Left colon (tissue), 2 donors: Measurements from ENCODE around the gene RXRA. TPM values are rescaled to one million over a fixed set of nuclear protein-coding genes. Genes with fewer than 3 reads are reported as not detected.
A peak's percentile ranks its signal among the peaks of the same experiment; 100 is the strongest.

Experiments used
- ATAC-seq: fragments of 200-7000 bp; cut with Tn5 transposase; one replicate; pipeline ENCODE4 v1.9.1; 2020; ENCODE audit warnings: mild to moderate bottlenecking, moderate library complexity
- DNase-seq, 2 donors: peaks; one replicate each; pipeline ENCODE4 v3.0.0-alpha.2; 2020
- intact Hi-C, 2 donors: fragments of 100-400 bp; cut with DNase I in 1 of 2; cut with micrococcal nuclease in 1 of 2; formaldehyde crosslinking; loops; one replicate each; pipeline versions ENCODE4 v1.11.2 to v1.14.0; 2022; cut with DNase I, micrococcal nuclease
- total RNA-seq, 2 donors: library from RNA; stranded (reverse); fragmentation: NEBNext Ultra II Directional; extraction: Animal tissue kit (Norgen Biotek cat#: 25700); gene quantifications; one replicate each; pipeline ENCODE4 v1.2.1, GENCODE V29; 2021
- donor health status: DM: no; HTN: no; CAD: no.
- donor health status: DM: yes; HTN: yes; CAD: no.

Gene RXRA
- total RNA-seq, 2 donors from 2014 or later: 68.3 to 88.9 TPM

DNA sequence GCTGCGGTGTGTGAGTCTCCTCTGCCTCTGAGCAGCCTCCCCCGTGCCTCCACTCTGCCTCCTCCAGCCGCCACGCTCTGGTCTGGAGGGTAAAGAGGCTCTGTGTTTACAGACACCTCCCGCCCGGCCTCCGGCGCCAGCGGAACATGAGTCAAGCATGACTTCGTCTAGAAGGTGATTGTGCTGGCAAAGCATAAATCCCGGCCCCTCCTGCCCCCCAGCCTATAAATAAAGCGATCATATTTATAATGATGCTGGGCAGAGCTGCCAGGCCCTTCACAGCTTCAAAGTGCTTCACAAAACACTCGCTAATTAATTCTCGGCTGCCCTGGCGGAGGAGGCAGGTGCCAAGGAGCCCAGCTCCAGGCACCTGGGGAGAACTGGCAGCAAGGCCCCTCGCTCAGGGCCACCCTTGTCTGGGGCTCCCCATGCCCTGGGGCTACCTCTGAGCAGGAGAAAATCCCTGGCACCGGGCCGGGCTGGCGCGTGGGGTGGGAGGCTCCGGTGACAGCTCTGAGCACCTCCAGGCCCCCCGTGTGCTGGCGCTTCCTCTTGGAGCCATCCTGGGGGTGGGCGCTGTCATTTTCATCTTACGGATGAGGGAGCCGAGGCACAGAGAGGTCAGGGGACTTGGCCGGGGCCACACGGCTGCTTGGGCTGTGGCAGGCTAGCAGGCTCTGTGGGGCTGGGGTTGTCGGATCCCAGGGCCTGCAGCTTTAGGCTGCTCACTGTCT is 87.8 kb downstream of the RXRA start:
- no peak for ATAC-seq
- DNase-seq: peak in 1 of 2 donors; percentile 78
- intact Hi-C loops: no loop called here

DNA sequence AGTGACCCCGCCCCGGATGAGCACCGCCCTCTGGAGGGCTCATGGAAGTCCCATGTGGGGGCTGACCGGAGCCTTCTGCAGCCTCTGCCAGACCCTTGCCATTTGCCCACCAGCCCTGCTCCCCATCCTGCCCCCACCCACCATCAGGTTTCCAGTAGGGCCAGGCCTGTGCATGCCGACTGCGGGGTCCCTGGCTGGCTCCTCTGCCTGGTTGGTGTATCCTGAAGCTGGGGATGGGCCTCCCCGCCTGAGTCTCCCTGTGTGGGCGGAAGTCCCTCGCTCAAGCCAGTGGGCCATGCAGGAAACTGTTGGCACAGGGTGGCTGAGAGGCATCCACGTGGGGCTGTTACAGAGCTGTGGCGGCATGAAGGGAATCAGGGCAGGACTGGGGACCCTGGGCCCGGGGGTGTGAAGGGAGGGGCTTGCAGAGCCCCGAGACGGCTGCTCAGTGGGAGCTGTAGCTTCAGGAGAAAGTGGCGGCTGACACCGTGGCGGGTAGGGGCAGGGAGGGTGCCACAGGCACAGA is 88.7 kb downstream of the RXRA start:
- intact Hi-C loops: no loop called here
- DNase-seq (no peak), ATAC-seq (no peak)

DNA sequence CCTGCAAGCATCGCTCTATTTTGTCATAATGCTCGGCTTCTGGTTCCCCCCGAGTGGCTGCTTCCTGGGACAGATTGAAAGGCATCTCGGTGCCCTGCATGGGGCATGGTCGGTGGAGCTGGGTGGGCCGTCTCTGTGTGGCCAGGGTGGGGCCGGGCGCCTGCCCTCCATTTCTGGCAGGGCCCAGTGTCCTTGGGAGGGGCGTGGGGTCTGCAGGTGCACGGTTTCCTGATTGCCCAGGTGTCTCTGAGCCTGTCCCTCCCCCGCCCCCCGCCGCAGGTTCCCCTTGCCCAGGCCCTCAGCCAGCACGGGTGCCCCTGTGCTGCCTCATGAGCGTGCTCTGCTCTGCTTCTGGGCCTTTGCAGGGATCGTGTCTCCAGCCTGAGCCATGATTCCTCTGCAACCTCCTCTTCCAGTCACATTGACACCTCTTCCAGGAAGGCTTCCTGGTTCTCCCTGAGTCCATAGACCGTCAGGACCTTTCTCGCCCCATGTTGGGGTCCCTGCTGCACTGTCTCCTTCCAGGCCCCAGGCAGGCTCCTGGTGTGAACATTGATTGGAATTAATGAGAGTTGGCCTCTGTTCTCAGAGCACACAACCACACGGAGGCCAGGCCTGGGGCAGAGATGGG is 90.2 kb downstream of the RXRA start:
- DNase-seq (no peak), ATAC-seq (no peak)
- intact Hi-C loops: no loop called here

DNA sequence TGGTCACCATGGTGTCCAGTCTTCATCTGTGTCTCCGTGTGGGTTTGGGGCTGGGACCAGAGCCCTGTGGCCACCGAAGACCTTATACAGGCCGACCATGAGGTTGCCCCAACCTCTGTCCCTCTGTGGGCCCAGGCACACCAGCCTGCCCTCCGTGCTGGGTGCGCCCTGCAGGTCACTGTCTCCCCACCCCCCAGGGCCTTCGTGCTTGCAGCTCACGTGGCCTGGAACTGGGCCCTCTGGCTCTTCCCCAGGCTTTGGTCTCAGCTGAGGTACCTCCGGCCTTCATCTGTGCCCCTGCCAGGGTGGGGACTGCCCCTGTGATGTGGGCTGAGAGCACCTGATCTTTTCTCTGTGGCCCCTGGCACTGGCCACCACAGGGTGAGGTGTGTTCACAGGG is 92.1 kb downstream of the RXRA start:
- ATAC-seq (no peak), DNase-seq (no peak)
- intact Hi-C loops: no loop called here

DNA sequence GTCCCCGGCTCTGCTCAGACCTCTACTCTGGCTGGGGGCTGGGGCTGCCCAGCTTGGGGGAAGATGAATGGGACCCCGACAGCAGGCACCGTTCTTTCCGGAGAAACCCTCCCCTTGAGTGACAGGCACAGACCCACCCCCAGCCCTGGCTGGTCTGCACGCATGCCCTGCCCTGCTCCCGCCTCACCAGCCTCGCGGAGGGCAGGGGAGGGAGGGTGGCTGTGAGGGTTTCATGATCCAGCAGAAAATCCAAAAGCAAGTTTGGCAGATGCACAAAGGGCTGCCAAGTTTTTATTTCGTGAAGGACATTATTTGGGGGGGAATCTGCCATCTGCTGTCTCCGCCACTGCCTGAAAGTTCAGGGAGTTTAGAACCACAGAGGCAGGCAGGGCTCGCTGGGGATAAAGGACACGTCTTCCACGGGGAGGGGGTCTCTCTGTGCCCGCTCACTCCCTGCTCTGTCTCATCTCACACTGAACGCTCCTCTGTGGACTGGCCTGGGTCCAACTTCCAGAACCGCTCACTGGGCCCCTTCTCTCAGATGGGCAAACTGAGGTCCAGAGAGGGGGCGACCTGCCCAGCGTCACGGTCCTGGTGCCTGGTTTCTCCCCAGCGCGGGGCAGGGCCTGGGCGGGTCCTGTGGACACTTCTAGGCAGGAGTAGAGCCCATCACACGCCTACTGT is 92.9 kb downstream of the RXRA start:
- intact Hi-C loops: no loop called here
- ATAC-seq (no peak), DNase-seq (no peak)

DNA sequence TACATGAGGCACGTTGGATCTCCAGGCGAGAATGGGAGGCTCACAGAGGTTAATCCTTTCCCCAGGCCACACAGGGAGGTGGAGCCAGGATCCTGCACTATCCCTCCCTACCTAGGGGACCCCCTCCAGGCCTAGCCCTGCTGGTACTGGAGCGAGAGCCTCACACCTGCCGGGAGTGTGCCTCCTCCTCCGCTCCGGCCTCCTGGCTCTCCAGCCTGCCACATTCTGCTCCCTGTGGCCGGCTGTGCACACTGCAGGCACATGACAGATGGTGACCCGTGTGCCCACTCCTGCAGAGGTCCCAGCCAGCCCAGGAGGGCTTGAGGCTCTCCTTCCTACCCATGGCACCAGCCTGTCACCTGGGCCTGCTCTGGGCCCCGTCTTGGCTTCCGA is 93.4 kb downstream of the RXRA start:
- DNase-seq: no peak
- no peak for ATAC-seq
- intact Hi-C loops: no loop called here

DNA sequence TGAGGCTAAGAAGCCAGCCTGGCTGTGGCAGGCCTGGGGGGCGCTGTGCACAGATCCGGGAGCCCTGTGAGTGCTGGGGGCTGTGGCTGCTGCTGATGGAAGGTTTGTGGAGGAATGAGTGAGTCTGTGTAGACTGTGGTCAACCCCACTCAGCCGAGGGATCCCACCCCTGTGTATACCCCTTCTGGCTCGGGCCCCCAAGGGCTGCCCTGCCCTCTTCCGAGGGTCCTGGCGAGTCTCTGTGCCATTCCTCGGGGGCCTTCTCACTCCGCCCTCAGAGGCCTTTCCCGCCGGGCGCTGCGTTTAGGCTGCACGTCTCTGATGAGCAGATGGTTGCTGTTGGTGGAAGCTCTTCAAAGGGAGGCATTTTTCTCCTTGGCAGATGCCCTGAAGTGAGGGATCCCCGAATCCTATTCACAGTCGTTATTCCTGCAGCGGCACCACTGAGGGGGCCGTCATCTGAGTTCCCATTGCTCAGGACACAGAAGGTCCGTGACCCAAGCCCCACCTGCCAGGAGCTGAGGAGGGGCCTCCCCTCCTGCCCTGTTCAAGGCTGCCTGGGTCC is 94.1 kb downstream of the RXRA start:
- intact Hi-C loops: no loop called here
- DNase-seq (no peak), ATAC-seq (no peak)

DNA sequence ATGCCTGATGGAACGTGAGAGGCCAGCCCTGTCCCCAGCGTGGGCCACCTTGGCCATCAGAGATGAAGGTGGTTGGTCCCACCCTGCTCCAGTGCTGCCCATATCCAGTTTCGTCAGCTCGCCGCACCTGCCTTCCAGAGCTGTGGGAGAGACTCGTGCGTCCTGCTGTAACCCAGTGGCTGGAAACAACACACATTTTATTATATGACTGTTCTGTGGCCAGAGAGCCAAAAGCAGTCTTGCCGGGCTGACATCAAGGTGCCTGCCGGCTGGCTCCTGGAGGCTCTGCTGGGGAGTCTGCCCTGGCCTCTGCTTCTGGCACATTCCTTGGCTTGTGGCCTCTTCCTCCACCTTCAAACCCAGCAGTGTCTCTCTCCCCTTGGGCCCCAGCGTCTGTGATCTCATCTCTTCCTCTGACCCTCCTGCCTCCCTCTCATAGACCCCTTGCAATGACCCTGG is 94.7 kb downstream of the RXRA start:
- ATAC-seq (no peak), DNase-seq (no peak)
- intact Hi-C loops: no loop called here

DNA sequence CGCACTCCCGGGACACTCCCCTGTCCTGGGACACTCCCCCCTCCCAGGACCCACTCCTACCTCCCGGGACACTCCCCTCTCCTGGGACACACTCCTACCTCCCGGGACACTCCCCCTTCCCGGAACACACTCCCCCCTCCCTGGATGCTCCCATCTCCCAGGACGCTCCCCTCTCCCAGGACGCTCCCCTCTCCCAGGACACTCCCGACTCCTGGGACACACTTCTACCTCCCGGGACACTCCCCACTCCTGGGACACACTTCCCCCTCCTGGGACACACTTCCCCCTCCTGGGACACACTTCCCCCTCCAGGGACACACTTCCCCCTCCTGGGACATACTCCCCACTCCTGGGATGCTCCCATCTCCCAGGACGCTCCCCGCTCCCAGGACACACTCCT is 95.6 kb downstream of the RXRA start:
- intact Hi-C loops: no loop called here
- ATAC-seq: peak; percentile 35
- DNase-seq: peak in 1 of 2 donors; percentile 81

DNA sequence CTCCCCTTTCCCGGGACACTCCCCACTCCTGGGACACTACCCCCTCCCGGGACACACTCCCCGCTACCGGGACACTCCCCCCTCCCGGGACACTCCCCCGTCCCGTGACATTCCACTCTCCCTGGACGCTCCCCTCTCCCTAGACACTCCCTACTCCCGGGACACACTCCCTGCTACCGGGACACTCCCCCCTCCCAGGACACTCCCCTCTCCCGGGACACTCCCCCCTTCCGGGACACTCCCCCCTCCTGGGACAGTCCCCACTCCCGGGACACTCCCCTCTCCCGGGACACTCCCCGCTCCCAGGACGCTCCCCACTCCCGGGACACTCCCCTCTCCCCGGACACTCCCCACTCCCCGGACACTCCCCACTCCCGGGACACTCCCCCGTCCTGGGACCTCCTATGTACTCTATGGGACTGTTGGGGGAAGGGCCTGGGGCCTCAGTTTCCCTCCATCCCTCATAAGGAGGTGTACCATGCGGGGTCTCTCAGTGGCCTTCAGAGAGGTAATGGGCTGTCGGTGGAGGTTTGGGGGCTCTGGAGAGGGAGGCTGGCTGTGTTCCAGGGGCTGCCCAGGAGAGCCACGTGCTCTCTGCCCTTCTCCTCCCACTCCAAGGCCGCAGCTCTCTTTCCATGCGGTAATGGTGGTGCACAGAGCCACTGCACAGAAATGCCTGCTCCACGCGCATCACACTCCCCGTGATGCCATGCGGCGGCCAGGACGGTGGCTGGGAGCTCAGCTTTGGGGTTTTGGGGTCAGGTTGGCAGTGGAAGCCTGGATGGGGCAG is 96.2 kb downstream of the RXRA start:
- ATAC-seq: peak; percentile 88
- DNase-seq: peak; percentile 83 to 97
- intact Hi-C loops: no loop called here

DNA sequence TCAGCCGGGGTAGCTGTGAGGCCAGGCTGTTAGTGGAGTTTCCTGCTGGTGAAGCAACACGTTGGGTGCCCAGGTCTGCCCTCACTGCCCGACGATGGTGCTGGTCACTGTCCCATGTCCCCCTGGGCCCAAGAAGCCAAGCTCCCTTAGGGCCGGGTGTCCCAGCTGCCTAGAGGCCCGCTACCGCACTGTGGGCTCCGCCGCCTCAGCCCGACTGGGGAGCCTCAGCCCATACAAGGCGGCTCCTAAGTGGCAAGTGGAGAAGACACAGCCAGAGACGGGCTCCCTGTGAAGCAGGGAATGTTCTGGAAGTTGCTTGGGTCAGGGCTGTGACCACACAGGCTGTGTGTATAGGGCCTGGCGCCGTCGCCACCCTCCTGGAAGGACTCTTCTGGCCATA is 96.9 kb downstream of the RXRA start:
- ATAC-seq (no peak), DNase-seq (no peak)
- intact Hi-C loops: no loop called here

DNA sequence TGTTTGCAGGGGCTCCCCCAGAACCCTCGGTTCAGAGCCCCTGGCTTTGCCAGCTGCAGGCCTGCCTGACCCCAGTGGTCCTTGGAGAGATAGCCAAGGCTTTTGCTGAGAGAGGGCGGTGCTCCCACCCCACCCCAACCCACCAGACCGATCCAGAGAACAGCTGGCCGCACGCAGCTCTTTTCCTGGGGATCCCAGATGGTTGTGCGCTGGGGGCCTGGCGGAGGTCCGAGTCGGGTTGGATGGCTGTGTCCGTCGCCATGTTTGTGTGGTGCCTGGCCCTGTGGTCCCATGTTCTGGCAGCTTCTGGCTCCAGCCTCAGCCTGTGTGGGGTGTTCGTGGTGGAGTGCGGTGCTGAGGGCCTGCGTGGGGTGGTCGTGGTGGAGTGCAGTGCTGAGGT is 97.5 kb downstream of the RXRA start:
- intact Hi-C loops: no loop called here
- DNase-seq (no peak), ATAC-seq (no peak)

DNA sequence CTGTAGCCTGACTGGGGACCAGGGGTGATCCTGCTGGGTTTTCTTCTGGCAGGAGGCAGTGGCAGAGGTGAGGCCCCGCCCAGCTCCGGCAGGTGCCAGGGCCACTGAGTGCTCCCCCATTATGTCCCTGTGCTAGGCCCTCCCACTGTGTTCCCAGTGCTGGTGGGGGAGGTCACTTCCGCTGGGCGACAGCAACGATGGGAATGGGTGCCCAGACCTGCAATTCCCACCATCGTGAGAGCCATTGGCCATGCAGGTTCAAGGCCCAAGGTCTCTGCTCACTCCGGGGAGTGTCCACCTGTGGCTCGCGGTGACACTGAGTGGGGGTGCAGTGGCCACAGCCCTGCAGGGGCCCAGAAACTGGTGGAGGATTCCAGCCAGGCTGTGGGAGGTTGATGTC is 98.6 kb downstream of the RXRA start:
- DNase-seq (no peak), ATAC-seq (no peak)
- intact Hi-C loops: no loop called here

DNA sequence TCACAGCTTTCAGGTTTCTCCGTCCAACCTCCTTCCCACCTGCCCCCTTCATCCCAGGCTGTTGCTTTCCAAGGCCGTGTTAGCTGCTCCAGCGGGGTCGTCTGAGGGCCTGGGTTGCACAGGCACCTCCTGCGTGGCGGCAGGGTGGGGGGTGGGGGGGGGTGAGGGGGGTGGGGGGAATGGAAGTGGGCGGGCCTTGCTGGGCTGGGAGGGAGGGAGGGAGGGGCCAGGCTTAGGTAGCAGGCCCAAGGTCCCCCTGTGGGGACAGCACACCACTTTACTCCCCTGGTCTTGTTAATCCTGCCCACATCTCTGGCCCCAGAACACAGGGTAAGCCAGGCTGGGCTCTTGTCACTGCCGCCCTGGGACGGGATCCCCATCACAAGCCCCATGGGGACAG is 99.1 kb downstream of the RXRA start:
- intact Hi-C loops: no loop called here
- ATAC-seq: no peak
- no peak for DNase-seq

DNA sequence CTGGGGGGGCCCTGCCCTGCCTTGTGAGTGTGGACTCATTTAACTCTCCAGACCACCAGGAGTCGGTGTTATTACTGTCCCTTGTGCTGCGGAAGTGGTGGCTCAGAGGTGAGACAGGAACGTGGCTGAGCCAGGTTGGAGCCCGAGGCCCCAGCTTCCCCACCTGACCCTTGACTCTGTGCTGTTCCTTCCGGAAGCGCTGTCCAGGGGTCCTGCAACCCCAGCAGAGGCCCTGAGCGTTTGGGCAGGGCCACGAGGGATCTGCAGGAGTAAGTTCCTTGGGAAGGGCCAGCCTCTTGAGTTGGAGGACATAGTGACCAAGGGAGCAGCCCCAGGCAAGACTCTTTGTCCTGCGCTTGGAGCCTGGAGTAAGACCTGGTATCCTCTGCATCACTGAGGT is 99.6 kb downstream of the RXRA start:
- intact Hi-C loops: no loop called here
- ATAC-seq: no peak
- DNase-seq: no peak

DNA sequence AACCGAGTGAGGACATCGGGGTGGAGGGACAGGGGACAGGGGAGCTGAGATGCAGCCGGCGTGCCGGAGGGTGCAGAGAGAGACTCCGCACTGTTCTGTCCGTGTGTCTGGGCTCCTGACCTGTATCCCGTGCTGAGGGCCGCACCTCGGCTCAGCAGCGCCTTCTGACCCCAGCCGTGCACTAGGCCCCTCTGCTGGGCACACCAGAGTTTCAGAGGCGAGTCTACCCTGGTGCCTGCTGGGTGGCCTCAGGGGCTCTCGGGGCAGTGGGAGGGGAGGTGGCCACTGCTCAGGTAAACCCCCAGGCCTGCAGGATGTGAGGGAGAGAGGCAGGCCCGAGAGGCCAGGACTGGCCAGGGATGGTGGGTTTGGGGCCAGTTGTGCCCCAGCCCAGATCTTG is 100.2 kb downstream of the RXRA start:
- intact Hi-C loops: no loop called here
- DNase-seq (no peak), ATAC-seq (no peak)

DNA sequence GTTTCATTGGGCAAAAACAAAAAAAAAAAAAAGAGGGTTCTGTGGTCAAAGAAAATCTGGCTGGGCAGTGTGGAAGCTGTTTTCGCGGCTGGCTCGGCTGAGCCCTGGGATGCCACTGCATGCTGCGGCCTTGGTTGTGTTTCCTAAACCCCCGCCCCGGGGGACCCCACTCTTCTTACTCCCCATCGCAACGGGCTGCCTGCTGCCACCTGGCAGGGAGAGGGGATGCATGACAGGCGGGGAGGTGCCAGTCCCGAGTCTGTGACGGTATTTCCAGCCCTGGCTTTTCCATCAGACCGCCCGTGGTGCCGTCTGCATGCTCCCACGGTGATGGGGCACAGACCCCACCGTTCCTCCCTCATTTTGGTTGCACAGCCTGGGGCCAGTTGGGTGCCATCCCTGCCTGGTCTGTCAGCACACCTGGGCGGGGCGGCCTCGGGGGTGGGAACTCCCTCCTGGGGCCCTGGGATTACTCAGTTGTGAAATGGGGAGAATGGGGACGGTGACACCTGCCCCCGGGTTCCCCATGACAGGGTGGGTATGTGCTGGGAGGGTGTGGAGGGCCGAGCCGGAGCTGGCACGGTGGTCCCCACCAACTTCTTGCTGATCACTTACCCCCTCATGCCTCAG is 101.0 kb downstream of the RXRA start:
- ATAC-seq: no peak
- intact Hi-C loops: no loop called here
- no peak for DNase-seq

DNA sequence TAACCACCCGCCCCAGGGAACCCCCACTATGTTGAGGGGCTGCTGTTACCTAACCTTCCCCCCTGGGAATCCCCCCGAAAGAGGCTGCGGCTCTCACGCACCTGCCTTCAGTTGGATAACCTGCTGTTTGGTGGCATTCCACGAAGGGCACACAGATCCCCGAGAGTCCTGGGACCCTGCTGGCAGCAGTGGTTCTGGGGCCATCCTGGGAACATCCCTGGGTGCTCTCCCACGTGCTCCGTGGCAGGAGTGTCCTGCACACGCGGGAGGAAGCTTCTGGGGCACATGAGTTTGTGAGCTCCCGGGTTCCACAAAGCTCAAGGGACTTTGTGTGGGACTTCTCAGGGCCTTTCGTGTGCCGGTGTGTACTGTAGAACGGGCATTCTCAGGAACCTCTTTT is 102.3 kb downstream of the RXRA start:
- no peak for DNase-seq
- no peak for ATAC-seq
- intact Hi-C loops: no loop called here

DNA sequence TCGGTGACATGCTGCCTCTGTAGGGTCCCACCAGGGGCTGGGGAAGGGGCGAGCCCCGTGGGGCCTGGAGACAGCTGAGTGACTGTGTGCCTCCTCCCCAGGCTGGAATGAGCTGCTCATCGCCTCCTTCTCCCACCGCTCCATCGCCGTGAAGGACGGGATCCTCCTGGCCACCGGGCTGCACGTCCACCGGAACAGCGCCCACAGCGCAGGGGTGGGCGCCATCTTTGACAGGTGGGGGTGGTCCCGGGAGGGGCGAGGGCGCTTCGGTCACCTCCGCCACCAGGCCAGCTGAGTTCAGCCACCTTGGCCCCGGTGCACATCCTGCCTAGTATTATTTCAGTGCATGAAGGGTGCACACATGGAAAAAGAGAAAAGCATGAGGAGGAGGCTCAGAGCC is 102.8 kb downstream of the RXRA start:
- DNase-seq: no peak
- ATAC-seq: no peak
- intact Hi-C loops: no loop called here
